Breast epithelium (tissue), 3 donors: ENCODE results near the gene FAM168A.

Experiments
- CTCF ChIP-seq, 3 donors: fragments of 450-650 bp; IDR thresholded peaks; one replicate each; pipeline ENCODE4 v1.5.1; 2016 to 2017; ENCODE audit warnings: antibody characterized with exemption in 3 of 3, mild to moderate bottlenecking in 3 of 3, moderate library complexity in 3 of 3
- POLR2A ChIP-seq: fragments of 450-650 bp; IDR thresholded peaks from one replicate; pipeline ENCODE4 v1.6.1; 2016; ENCODE audit warnings: antibody characterized with exemption, mild to moderate bottlenecking, moderate library complexity
- POLR2AphosphoS5 ChIP-seq, 3 donors: sonication (generic); formaldehyde crosslinking; IDR thresholded peaks; one replicate each; pipeline ENCODE4 v1.6.1; 2017; ENCODE audit warnings: antibody characterized with exemption in 3 of 3

DNA sequence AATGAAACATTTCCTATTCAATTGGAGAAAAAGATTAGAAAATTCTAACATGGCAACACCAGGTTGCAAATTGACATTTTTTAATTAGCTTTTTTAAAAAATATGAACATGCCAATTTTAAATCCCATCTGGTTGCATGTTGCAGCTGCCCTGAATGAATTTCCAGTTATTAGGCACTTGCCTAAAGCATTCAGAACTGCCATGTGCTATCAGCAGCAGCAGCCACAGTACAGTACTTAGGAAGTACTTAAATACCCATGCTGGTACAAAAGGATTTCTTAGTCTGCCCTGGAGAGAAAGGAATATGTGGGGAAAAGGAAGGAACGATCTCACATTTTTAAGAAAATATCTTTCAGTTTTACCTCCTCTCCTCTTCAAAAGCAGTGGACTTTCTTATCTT is 46.2 kb downstream of the FAM168A start:
- TF ChIP-seq POLR2A (no peak), CTCF (IDR thresholded peaks at IDR 0.05) (no peak), POLR2AphosphoS5 (IDR thresholded peaks at IDR 0.05) (no peak)
